Stomach (tissue), 4 donors: ENCODE data around the gene PDHA1.

Experiments
- CTCF ChIP-seq, 7 experiments: fragments of 450-650 bp in 4 of 7; fragments of 200-600 bp in 3 of 7; sonication (generic) in 3 of 7; IDR thresholded peaks; one replicate each; pipeline ENCODE4 v1.5.1; 2016 to 2019; ENCODE audit warnings: antibody characterized with exemption in 7 of 7, control low read depth in 2 of 7, mild to moderate bottlenecking in 1 of 7
- EP300 ChIP-seq: sonication (generic); formaldehyde crosslinking; IDR thresholded peaks from one replicate; pipeline ENCODE4 v1.6.1; 2017; ENCODE audit warnings: antibody characterized with exemption
- POLR2A ChIP-seq, 4 donors: fragments of 450-650 bp; IDR thresholded peaks; one replicate each; pipeline ENCODE4 v1.6.1; 2016; ENCODE audit warnings: antibody characterized with exemption in 4 of 4, control low read depth in 2 of 4, mild to moderate bottlenecking in 1 of 4, moderate library complexity in 1 of 4
- POLR2AphosphoS5 ChIP-seq, 3 donors: sonication (generic); formaldehyde crosslinking; IDR thresholded peaks; one replicate each; pipeline ENCODE4 v1.6.1; 2016; ENCODE audit warnings: antibody characterized with exemption in 3 of 3

GRCh38 chrX:19370061-19370460, 26.3 kb downstream of the PDHA1 start:
- TF ChIP-seq POLR2A (IDR thresholded peaks at IDR 0.05), result no peak
- no peak for TF ChIP-seq CTCF (IDR thresholded peaks at IDR 0.05)
- no peak for TF ChIP-seq EP300
- no peak for TF ChIP-seq POLR2AphosphoS5 (IDR thresholded peaks at IDR 0.05)
